Astrocyte (in vitro differentiated cells and primary cell): Measurements from ENCODE around the gene ALLC. TPM values are rescaled to one million over a fixed set of nuclear protein-coding genes. Genes with fewer than 3 reads are reported as not detected.

Experiments
- DNase-seq: peaks from one replicate; pipeline ENCODE4 v3.0.0-alpha.2; 2010; ENCODE audit warnings: low read depth
- FAIRE-seq: peaks from 2 replicates; lab custom pipeline; 2011; peaks lifted over from hg19 to GRCh38; lab: Jason Lieb, UNC
- H2AFZ ChIP-seq: 2 replicates; pipeline ENCODE4 v1.6.0; 2012; ENCODE audit warnings: low read depth, low read length, inconsistent platforms
- H3K27ac ChIP-seq: 2 replicates; pipeline ENCODE4 v1.5.1; 2011; ENCODE audit warnings: low read depth, low read length, inconsistent platforms
- H3K27me3 ChIP-seq: 2 replicates; pipeline ENCODE4 v1.6.0; 2011; ENCODE audit warnings: low read length, inconsistent platforms; ENCODE audit not compliant: insufficient read depth
- H3K36me3 ChIP-seq: 2 replicates; pipeline ENCODE4 v1.5.1; 2011; ENCODE audit warnings: low read length, inconsistent platforms; ENCODE audit not compliant: insufficient read depth
- H3K4me1 ChIP-seq: 2 replicates; pipeline ENCODE4 v1.5.1; 2011; ENCODE audit warnings: low read length, inconsistent platforms; ENCODE audit not compliant: insufficient read depth
- H3K4me2 ChIP-seq: 2 replicates; pipeline ENCODE4 v1.6.0; 2012; ENCODE audit warnings: low read length, inconsistent platforms
- H3K4me3 ChIP-seq: 2 replicates; pipeline ENCODE4 v1.5.1; 2011; ENCODE audit warnings: low read depth, mild to moderate bottlenecking, low read length, inconsistent platforms; ENCODE audit not compliant: insufficient read depth
- H3K79me2 ChIP-seq: 2 replicates; pipeline ENCODE4 v1.6.0; 2012; ENCODE audit warnings: mild to moderate bottlenecking, low read length, inconsistent platforms; ENCODE audit not compliant: insufficient read depth
- H3K9ac ChIP-seq: 2 replicates; pipeline ENCODE4 v1.6.0; 2012; ENCODE audit warnings: mild to moderate bottlenecking, low read length, inconsistent platforms
- H3K9me3 ChIP-seq: 2 replicates; pipeline ENCODE4 v1.5.1; 2012; ENCODE audit warnings: low read depth, mild to moderate bottlenecking, low read length, inconsistent platforms; ENCODE audit not compliant: insufficient read depth
- H4K20me1 ChIP-seq: 2 replicates; pipeline ENCODE4 v1.6.0; 2012; ENCODE audit warnings: low read length, inconsistent platforms; ENCODE audit not compliant: insufficient read depth
- H3K27ac Mint-ChIP-seq: one replicate; pipeline ENCODE4 v1.8.0; 2021; ENCODE audit warnings: mild to moderate bottlenecking, mixed read lengths; ENCODE audit not compliant: unreplicated experiment
- H3K27me3 Mint-ChIP-seq: one replicate; pipeline ENCODE4 v1.8.0; 2021; ENCODE audit warnings: low read depth, mixed read lengths; ENCODE audit not compliant: unreplicated experiment
- H3K36me3 Mint-ChIP-seq: one replicate; pipeline ENCODE4 v1.8.0; 2021; ENCODE audit warnings: low read depth, mixed read lengths; ENCODE audit not compliant: unreplicated experiment
- H3K4me1 Mint-ChIP-seq: one replicate; pipeline ENCODE4 v1.8.0; 2021; ENCODE audit warnings: low read depth, mixed read lengths; ENCODE audit not compliant: unreplicated experiment
- H3K4me3 Mint-ChIP-seq: one replicate; pipeline ENCODE4 v1.8.0; 2021; ENCODE audit warnings: mild to moderate bottlenecking, moderate library complexity, mixed read lengths; ENCODE audit not compliant: unreplicated experiment
- H3K9me3 Mint-ChIP-seq: one replicate; pipeline ENCODE4 v1.8.0; 2021; ENCODE audit warnings: mild to moderate bottlenecking, mixed read lengths; ENCODE audit not compliant: unreplicated experiment
- EZH2 ChIP-seq: IDR thresholded peaks from 2 replicates; pipeline ENCODE4 v1.6.1; 2012; ENCODE audit warnings: mild to moderate bottlenecking, low read length, inconsistent platforms; ENCODE audit not compliant: insufficient read depth
- total RNA-seq: library from RNA; stranded (reverse); gene quantifications from 2 replicates; pipeline ENCODE4 v1.2.1, GENCODE V29; 2021
- TF ChIP-seq, protein P1 (sequence below): IDR thresholded peaks from 2 replicates; pipeline ENCODE4 v1.5.1; 2011; ENCODE audit warnings: low read depth, mild to moderate bottlenecking, inconsistent platforms, low read length, moderate library complexity; ENCODE audit not compliant: insufficient read depth

ALLC gene
- total RNA-seq, 1 donor from 2014 or later = not detected

DNA sequence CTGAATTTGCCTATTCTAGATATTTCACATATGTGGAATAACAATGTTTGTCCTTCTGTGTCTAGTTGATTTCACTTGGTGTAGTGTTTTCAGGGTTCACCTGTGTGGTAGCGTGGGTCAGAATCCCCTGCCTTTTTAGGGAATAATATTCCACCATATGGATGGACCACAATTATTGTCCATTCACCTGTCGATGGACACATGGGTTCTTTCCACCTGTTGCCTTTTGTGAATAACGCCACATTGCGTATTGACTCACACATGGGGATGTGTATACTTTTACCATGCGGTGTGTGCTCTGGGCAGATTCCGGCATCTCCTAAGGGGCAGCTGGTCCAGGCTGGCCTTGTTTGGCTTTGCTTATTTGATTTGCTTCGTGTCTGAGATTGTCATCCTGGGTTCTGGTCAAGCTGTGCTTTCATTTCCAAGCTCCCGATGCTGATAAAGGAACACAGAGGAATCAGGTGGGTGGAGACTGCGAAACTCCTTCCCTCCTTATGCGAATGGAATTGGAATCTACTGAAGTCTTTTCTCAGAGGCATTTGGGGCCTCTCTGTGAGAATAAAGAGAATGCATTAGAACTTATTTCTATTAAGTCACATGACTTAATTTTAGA, 18.9 kb upstream of the ALLC start:
- Histone ChIP-seq H3K79me2 (no peaks in the 10 kb centered on the region), H3K27me3 (no peaks in the 10 kb centered on the region), H4K20me1 (no peaks in the 10 kb centered on the region), H2AFZ (no peak overlapping the region), H3K27ac (no peak overlapping the region), H3K36me3 (no peaks in the 10 kb centered on the region), H3K4me2 (no peak overlapping the region), H3K4me3 (no peak overlapping the region), H3K9ac (no peak overlapping the region), H3K4me1 (no peaks in the 10 kb centered on the region), H3K9me3 (no peaks in the 10 kb centered on the region)
- no peak for DNase-seq
- FAIRE-seq = no peak
- H3K9me3 Mint-ChIP-seq = no peaks in the 10 kb centered on the region
- peaks cover 34% of the 10 kb centered on the region for H3K27me3 Mint-ChIP-seq
- H3K36me3 Mint-ChIP-seq = no peaks in the 10 kb centered on the region
- no peak overlapping the region for H3K27ac Mint-ChIP-seq
- TF ChIP-seq, protein P1, sequence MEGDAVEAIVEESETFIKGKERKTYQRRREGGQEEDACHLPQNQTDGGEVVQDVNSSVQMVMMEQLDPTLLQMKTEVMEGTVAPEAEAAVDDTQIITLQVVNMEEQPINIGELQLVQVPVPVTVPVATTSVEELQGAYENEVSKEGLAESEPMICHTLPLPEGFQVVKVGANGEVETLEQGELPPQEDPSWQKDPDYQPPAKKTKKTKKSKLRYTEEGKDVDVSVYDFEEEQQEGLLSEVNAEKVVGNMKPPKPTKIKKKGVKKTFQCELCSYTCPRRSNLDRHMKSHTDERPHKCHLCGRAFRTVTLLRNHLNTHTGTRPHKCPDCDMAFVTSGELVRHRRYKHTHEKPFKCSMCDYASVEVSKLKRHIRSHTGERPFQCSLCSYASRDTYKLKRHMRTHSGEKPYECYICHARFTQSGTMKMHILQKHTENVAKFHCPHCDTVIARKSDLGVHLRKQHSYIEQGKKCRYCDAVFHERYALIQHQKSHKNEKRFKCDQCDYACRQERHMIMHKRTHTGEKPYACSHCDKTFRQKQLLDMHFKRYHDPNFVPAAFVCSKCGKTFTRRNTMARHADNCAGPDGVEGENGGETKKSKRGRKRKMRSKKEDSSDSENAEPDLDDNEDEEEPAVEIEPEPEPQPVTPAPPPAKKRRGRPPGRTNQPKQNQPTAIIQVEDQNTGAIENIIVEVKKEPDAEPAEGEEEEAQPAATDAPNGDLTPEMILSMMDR = no peak
- no peak for TF ChIP-seq EZH2
- no peak overlapping the region for H3K4me3 Mint-ChIP-seq
- H3K4me1 Mint-ChIP-seq = no peaks in the 10 kb centered on the region

DNA sequence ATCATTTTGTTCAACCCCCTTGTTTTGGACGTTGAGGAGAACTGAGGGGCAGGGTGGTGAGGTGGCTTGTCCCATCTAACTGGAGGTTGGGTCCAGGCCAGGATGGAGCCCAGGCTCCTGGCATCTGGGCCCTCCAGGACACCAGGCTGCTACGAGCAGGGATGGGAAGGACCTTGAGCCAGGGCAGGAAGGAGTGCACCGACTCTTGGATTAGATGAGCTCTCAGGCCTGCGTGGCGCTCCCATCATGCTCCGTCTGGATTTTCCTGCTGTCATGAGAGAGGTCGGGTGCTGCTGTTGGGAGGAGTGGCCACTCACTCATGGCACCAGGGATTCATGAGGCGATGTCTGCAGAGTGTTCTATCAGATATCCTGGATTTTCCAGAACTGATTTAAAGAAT, 18.3 kb upstream of the ALLC start:
- no peaks in the 10 kb centered on the region for H3K4me1 Mint-ChIP-seq
- no peak overlapping the region for H3K27ac Mint-ChIP-seq
- DNase-seq (no peak), FAIRE-seq (no peak)
- Histone ChIP-seq H3K79me2 (no peaks in the 10 kb centered on the region), H3K27me3 (no peaks in the 10 kb centered on the region), H3K9ac (no peak overlapping the region), H4K20me1 (no peaks in the 10 kb centered on the region), H2AFZ (no peak overlapping the region), H3K4me1 (no peaks in the 10 kb centered on the region), H3K4me2 (no peak overlapping the region), H3K9me3 (no peaks in the 10 kb centered on the region), H3K4me3 (no peak overlapping the region), H3K36me3 (no peaks in the 10 kb centered on the region), H3K27ac (no peak overlapping the region)
- no peaks in the 10 kb centered on the region for H3K36me3 Mint-ChIP-seq
- TF ChIP-seq, protein P1 = no peak
- no peak for TF ChIP-seq EZH2
- peaks cover 30% of the 10 kb centered on the region for H3K27me3 Mint-ChIP-seq
- H3K9me3 Mint-ChIP-seq = no peaks in the 10 kb centered on the region
- no peak overlapping the region for H3K4me3 Mint-ChIP-seq

DNA sequence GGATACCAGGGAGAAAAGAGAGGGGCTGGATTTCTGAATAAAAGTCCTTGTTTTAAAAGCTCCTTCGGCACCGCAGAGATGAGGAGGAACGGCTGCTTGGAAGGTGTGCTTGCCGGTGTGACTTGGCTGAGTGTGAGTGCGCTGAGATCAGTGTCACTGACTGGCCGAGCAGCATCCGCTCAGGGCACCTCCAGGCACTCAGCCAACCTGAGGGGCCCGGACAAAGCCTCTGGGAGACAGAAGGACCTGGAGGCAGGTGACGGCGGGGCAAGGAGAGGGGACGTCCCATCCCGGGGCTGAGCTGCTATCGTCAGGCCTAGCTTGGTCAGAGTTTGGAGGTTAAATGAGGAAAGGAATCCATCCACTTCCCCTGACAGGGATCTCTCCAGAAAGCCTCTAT, 16.8 kb upstream of the ALLC start:
- no peaks in the 10 kb centered on the region for H3K36me3 ChIP-seq
- H3K27me3 Mint-ChIP-seq = peaks cover 32% of the 10 kb centered on the region
- H3K4me3 ChIP-seq = no peak overlapping the region
- no peak overlapping the region for H3K9ac ChIP-seq
- no peak for FAIRE-seq
- H4K20me1 ChIP-seq = no peaks in the 10 kb centered on the region
- H3K36me3 Mint-ChIP-seq = no peaks in the 10 kb centered on the region
- no peak overlapping the region for H3K4me2 ChIP-seq
- no peak overlapping the region for H2AFZ ChIP-seq
- H3K27ac ChIP-seq = no peak overlapping the region
- no peak for DNase-seq
- H3K4me1 ChIP-seq = no peaks in the 10 kb centered on the region
- no peaks in the 10 kb centered on the region for H3K27me3 ChIP-seq
- no peak overlapping the region for H3K4me3 Mint-ChIP-seq
- H3K27ac Mint-ChIP-seq = no peak overlapping the region
- TF ChIP-seq, protein P1 = no peak
- TF ChIP-seq EZH2 = no peak
- H3K4me1 Mint-ChIP-seq = no peaks in the 10 kb centered on the region
- H3K9me3 Mint-ChIP-seq = no peaks in the 10 kb centered on the region
- no peaks in the 10 kb centered on the region for H3K79me2 ChIP-seq
- no peaks in the 10 kb centered on the region for H3K9me3 ChIP-seq
